ENCODE results near the gene AFMID. TPM values are rescaled to one million over a fixed set of nuclear protein-coding genes. Genes with fewer than 3 reads are reported as not detected.
A peak's percentile ranks its signal among the peaks of the same experiment; 100 is the strongest.

AFMID gene
- total RNA-seq, 1 experiment from 2014 or later: 22.2 TPM

DNA sequence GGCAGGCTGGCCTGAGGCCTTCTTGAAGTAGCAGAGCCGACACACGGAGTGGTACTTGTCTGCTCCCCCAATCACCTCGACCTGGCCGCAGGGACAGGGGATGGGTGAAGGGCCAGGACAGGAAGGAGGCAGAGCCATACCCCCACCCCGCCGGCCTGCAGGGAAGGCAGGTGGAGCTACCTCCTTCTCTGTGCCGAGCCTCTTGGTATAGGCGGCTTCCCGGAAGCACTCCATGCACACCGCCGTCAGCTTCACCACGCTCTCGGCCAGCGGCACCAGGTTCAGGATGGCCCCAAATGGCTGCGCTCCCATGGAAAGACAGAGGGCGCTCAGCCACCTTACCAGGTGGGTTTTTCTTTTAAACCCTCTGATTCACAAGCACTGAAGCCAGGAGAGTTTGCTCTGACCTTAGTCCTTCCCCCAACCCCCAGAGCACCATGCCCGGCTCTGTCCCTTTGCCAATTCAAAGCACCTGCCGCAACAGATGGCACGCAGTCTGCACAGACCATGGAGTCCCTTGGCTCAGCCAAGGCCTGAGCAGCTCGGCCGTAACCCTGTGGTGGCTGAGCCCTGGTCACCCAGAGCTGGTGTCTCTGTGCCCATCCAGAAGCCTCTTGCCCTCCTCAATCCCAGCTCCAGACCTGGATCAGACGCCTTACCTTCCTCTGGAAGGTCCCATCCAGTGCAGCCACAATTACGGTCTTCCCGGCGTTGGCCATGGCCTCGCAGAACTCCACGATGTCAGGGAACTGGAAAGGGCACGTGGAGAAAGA, 12.1 kb upstream of the AFMID start:
- intact Hi-C loops (cut with micrococcal nuclease): no loop called here
- peaks cover 24% of the 10 kb centered on the region for H3K36me3 Mint-ChIP-seq (ENCODE audit: insufficient read depth, unreplicated experiment)
- DNase-seq (ENCODE audit: unreplicated experiment): no peak
- H3K4me3 Mint-ChIP-seq (ENCODE audit: unreplicated experiment): no peak overlapping the region
- ChIA-PET POLR2A (interaction anchor here (0.6 to 1.6 kb wide), 5 partner anchors 11 to 109 kb away, joined by 3 to 5 read pairs (median 4); partner anchors contain the start of gene TMC6), CTCF (interaction anchor here (0.7 to 2.4 kb wide), 8 partner anchors 11 to 66 kb away, joined by 3 to 19 read pairs (median 4); partner anchors contain the start of gene AFMID)
- H3K9me3 Mint-ChIP-seq (ENCODE audit: unreplicated experiment): no peaks in the 10 kb centered on the region
- no TSS peak for BruUV-seq (replicated peaks)
- peaks cover 17% of the 10 kb centered on the region for H3K4me1 Mint-ChIP-seq (ENCODE audit: insufficient read depth, unreplicated experiment)
- TF ChIP-seq, protein P1, sequence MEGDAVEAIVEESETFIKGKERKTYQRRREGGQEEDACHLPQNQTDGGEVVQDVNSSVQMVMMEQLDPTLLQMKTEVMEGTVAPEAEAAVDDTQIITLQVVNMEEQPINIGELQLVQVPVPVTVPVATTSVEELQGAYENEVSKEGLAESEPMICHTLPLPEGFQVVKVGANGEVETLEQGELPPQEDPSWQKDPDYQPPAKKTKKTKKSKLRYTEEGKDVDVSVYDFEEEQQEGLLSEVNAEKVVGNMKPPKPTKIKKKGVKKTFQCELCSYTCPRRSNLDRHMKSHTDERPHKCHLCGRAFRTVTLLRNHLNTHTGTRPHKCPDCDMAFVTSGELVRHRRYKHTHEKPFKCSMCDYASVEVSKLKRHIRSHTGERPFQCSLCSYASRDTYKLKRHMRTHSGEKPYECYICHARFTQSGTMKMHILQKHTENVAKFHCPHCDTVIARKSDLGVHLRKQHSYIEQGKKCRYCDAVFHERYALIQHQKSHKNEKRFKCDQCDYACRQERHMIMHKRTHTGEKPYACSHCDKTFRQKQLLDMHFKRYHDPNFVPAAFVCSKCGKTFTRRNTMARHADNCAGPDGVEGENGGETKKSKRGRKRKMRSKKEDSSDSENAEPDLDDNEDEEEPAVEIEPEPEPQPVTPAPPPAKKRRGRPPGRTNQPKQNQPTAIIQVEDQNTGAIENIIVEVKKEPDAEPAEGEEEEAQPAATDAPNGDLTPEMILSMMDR (IDR thresholded peaks at IDR 0.05; ENCODE audit: unreplicated experiment): no peak
- H3K27ac Mint-ChIP-seq (ENCODE audit: low read depth, unreplicated experiment): no peak overlapping the region
- H3K27me3 Mint-ChIP-seq (ENCODE audit: insufficient read depth, unreplicated experiment): no peaks in the 10 kb centered on the region

GRCh38 chr17:78175643-78175981, 11.6 kb upstream of the AFMID start:
- TF ChIP-seq, protein P1 (IDR thresholded peaks at IDR 0.05; ENCODE audit: unreplicated experiment): no peak
- Mint-ChIP-seq H3K4me3 (ENCODE audit: unreplicated experiment) (no peak overlapping the region), H3K27ac (ENCODE audit: low read depth, unreplicated experiment) (no peak overlapping the region), H3K27me3 (ENCODE audit: insufficient read depth, unreplicated experiment) (no peaks in the 10 kb centered on the region), H3K9me3 (ENCODE audit: unreplicated experiment) (no peaks in the 10 kb centered on the region), H3K36me3 (ENCODE audit: insufficient read depth, unreplicated experiment) (peaks cover 24% of the 10 kb centered on the region), H3K4me1 (ENCODE audit: insufficient read depth, unreplicated experiment) (peaks cover 17% of the 10 kb centered on the region)
- BruUV-seq (replicated peaks): no TSS peak
- ChIA-PET POLR2A (interaction anchor here (0.7 to 1.6 kb wide), 4 partner anchors 11 to 48 kb away, joined by 3 to 5 read pairs (median 4); partner anchors contain the start of gene TMC6), CTCF (interaction anchor here (0.9 to 2.4 kb wide), 9 partner anchors 9 to 70 kb away, joined by 3 to 19 read pairs (median 5); no protein-coding TSS in a partner anchor)
- intact Hi-C loops (cut with micrococcal nuclease): no loop called here
- DNase-seq (ENCODE audit: unreplicated experiment): no peak

- DNase-seq (ENCODE audit: unreplicated experiment): peak; percentile 55
- intact Hi-C loops (cut with micrococcal nuclease): loop anchor here (1.0 kb wide), 1 partner anchor 64 kb away; no protein-coding TSS in a partner anchor
- Mint-ChIP-seq H3K4me1 (ENCODE audit: insufficient read depth, unreplicated experiment) (peaks cover 17% of the 10 kb centered on the region), H3K36me3 (ENCODE audit: insufficient read depth, unreplicated experiment) (peaks cover 28% of the 10 kb centered on the region), H3K9me3 (ENCODE audit: unreplicated experiment) (no peaks in the 10 kb centered on the region), H3K27ac (ENCODE audit: low read depth, unreplicated experiment) (no peak overlapping the region), H3K27me3 (ENCODE audit: insufficient read depth, unreplicated experiment) (no peaks in the 10 kb centered on the region), H3K4me3 (ENCODE audit: unreplicated experiment) (no peak overlapping the region)
- BruUV-seq (replicated peaks): no TSS peak
- TF ChIP-seq, protein P1 (IDR thresholded peaks at IDR 0.05; ENCODE audit: unreplicated experiment): peak; percentile 88
- CTCF ChIA-PET: interaction anchor here (0.5 to 2.2 kb wide), 18 partner anchors 9 to 602 kb away, joined by 3 to 19 read pairs (median 4); partner anchors contain the start of genes AFMID, TK1 and TMC6
- POLR2A ChIA-PET: interaction anchor here (1.0 to 1.6 kb wide), 2 partner anchors 48 to 64 kb away, joined by 4 to 5 read pairs; partner anchors contain the start of gene TMC6
Observed at GRCh38 chr17:78176548-78177025, 10.6 kb upstream of the AFMID start.

GRCh38 chr17:78179372-78179771, 7.8 kb upstream of the AFMID start:
- no peaks in the 10 kb centered on the region for H3K9me3 Mint-ChIP-seq (ENCODE audit: unreplicated experiment)
- no peaks in the 10 kb centered on the region for H3K27me3 Mint-ChIP-seq (ENCODE audit: insufficient read depth, unreplicated experiment)
- H3K36me3 Mint-ChIP-seq (ENCODE audit: insufficient read depth, unreplicated experiment): peaks cover 19% of the 10 kb centered on the region
- BruUV-seq (replicated peaks): no TSS peak
- POLR2A ChIA-PET: interaction anchor here (0.5 to 0.7 kb wide), 2 partner anchors 51 to 213 kb away, joined by 3 read pairs; no protein-coding TSS in a partner anchor
- peak overlapping the region; percentile 8 for H3K27ac Mint-ChIP-seq (ENCODE audit: low read depth, unreplicated experiment)
- intact Hi-C loops (cut with micrococcal nuclease): no loop called here
- no peak overlapping the region for H3K4me3 Mint-ChIP-seq (ENCODE audit: unreplicated experiment)
- CTCF ChIA-PET: interaction anchor here (1.1 kb wide), 1 partner anchor 67 kb away, joined by 3 read pairs; no protein-coding TSS in a partner anchor
- peak; percentile 74 for DNase-seq (ENCODE audit: unreplicated experiment)
- TF ChIP-seq, protein P1 (IDR thresholded peaks at IDR 0.05; ENCODE audit: unreplicated experiment): no peak
- H3K4me1 Mint-ChIP-seq (ENCODE audit: insufficient read depth, unreplicated experiment): peaks cover 9% of the 10 kb centered on the region
